Right atrium auricular region (tissue), 2 donors: ENCODE results near the gene PPM1H. TPM values are rescaled to one million over a fixed set of nuclear protein-coding genes. Genes with fewer than 3 reads are reported as not detected.
A peak's percentile ranks its signal among the peaks of the same experiment; 100 is the strongest.

Source experiments
- DNase-seq: peaks from one replicate; pipeline ENCODE4 v3.0.0-alpha.2; 2019; ENCODE audit warnings: low spot score
- H3K27ac ChIP-seq, 2 donors: fragments of 200-600 bp; sonication (generic); 1 replicate in 1 of 2; 2 replicates in 1 of 2; pipeline ENCODE4 v1.5.1; 2016 to 2019
- H3K27me3 ChIP-seq, 2 donors: fragments of 200-600 bp; sonication (generic); one replicate each; pipeline versions ENCODE4 v1.5.1 to v1.6.0; 2017 to 2019
- H3K36me3 ChIP-seq: fragments of 200-600 bp; sonication (generic); one replicate; pipeline ENCODE4 v1.5.1; 2016
- H3K4me1 ChIP-seq, 2 donors: fragments of 200-600 bp; sonication (generic); one replicate each; pipeline versions ENCODE4 v1.5.1 to v1.6.0; 2017 to 2019
- H3K4me3 ChIP-seq, 2 donors: fragments of 200-600 bp; sonication (generic); 1 replicate in 1 of 2; 2 replicates in 1 of 2; pipeline ENCODE4 v1.5.1; 2017 to 2019; ENCODE audit warnings: mild to moderate bottlenecking in 1 of 2, moderate library complexity in 1 of 2
- H3K9me3 ChIP-seq, 2 donors: fragments of 200-600 bp; sonication (generic); one replicate each; pipeline ENCODE4 v1.5.1; 2019
- CTCF ChIP-seq, 2 donors: fragments of 200-600 bp; sonication (generic); IDR thresholded peaks; one replicate each; pipeline ENCODE4 v1.5.1; 2019; ENCODE audit warnings: antibody characterized with exemption in 2 of 2
- total RNA-seq, 2 donors: library from RNA; depleted of rRNA; stranded (reverse); fragments of >200 nt; gene quantifications; one replicate each; pipeline ENCODE4 v1.1.0, GENCODE V29; 2016

Gene PPM1H
- total RNA-seq, 2 donors from 2014 or later, result 3.1 to 5.0 TPM

- H3K4me1 ChIP-seq, result no peaks in the 10 kb centered on the region
- no peak for DNase-seq
- no peak for TF ChIP-seq CTCF (IDR thresholded peaks at IDR 0.05)
These were observed 61.7 kb downstream of the PPM1H start for GRCh38 chr12:62873116-62873825.

DNA sequence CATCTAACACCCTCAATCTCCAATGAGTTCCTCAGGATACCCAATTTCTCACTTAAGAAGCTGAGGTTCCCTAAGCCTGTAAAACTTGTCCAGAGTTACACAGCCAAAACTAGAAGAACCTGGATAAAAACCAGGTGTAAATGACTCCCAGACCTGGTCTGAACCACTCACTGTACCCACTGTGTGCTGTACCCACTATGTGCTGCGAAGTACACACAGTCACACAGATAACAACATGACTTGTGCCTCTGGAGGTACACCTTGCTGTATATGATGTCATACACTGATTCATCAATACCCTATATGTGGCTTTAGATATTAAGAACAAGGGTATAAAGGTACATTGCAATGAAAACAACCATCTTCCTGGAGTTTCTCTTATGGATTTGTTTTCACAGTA is 66.1 kb downstream of the PPM1H start:
- DNase-seq, result no peak
- TF ChIP-seq CTCF (IDR thresholded peaks at IDR 0.05), result no peak
- Histone ChIP-seq H3K27ac (no peak overlapping the region), H3K9me3 (no peaks in the 10 kb centered on the region), H3K4me1 (peaks cover 0 to 22% of the 10 kb centered on the region in 2 donors), H3K36me3 (no peaks in the 10 kb centered on the region), H3K27me3 (no peaks in the 10 kb centered on the region), H3K4me3 (no peak overlapping the region)

More at GRCh38 chr12:62873116-62873825, 61.7 kb downstream of the PPM1H start:
- Histone ChIP-seq H3K4me3 (no peak overlapping the region), H3K27me3 (no peaks in the 10 kb centered on the region), H3K36me3 (no peaks in the 10 kb centered on the region), H3K27ac (no peak overlapping the region), H3K9me3 (no peaks in the 10 kb centered on the region)

DNA sequence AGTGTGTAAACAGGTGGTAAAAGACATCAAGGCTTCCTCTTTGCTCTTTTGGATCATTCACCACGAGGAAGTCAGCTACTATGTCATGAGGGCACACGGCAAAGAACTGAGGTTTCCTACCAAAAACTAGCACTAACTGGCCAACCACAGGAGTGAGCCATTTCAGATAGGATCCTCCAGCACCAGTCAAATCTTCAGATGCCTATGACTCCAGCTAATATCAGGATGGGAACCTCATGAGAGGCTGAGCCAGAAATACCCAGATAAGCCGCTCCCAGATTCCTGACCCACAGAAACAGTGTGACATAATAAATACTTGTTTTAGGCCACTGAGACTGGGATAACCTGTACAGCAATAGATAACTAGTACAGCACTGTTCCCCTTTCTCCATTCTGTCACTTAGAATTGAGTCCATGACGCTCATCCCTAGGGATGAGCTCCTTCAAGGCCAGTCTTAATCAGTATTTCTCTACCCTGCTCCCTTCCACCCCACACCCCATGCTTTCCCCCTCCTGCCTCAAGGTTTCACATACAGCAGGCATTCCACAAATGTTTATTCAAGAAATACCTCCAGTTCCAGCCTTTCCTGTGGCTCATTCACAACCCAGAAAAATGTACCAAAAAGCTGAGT is 68.4 kb downstream of the PPM1H start:
- Histone ChIP-seq H3K4me1 (peaks cover 0 to 25% of the 10 kb centered on the region in 2 donors), H3K4me3 (no peak overlapping the region), H3K36me3 (no peaks in the 10 kb centered on the region), H3K27me3 (no peaks in the 10 kb centered on the region), H3K9me3 (no peaks in the 10 kb centered on the region), H3K27ac (peak overlapping the region in 1 of 2 donors; percentile 40)
- DNase-seq, result no peak
- TF ChIP-seq CTCF (IDR thresholded peaks at IDR 0.05), result no peak

GRCh38 chr12:62865937-62866336 is 69.0 kb downstream of the PPM1H start:
- Histone ChIP-seq H3K4me3 (no peak overlapping the region), H3K36me3 (no peaks in the 10 kb centered on the region), H3K27me3 (no peaks in the 10 kb centered on the region), H3K9me3 (no peaks in the 10 kb centered on the region), H3K4me1 (peaks cover 0 to 31% of the 10 kb centered on the region in 2 donors), H3K27ac (peak overlapping the region in 1 of 2 donors; percentile 40)
- DNase-seq, result no peak
- no peak for TF ChIP-seq CTCF (IDR thresholded peaks at IDR 0.05)

- H3K4me1 ChIP-seq, result peaks cover 0 to 40% of the 10 kb centered on the region in 2 donors
- DNase-seq, result no peak
- no peaks in the 10 kb centered on the region for H3K9me3 ChIP-seq
- no peaks in the 10 kb centered on the region for H3K27me3 ChIP-seq
- H3K27ac ChIP-seq, result peak overlapping the region in 1 of 2 donors; percentile 21
- no peaks in the 10 kb centered on the region for H3K36me3 ChIP-seq
- TF ChIP-seq CTCF (IDR thresholded peaks at IDR 0.05), result no peak
- no peak overlapping the region for H3K4me3 ChIP-seq
These were observed 69.9 kb downstream of the PPM1H start for GRCh38 chr12:62865065-62865464.
